Heart right ventricle (tissue), 16 donors: ENCODE data around the gene FAM53A. TPM values are rescaled to one million over a fixed set of nuclear protein-coding genes. Genes with fewer than 3 reads are reported as not detected.

ENCODE experiments used
- ATAC-seq, 8 donors: fragments of 200-7000 bp; cut with Tn5 transposase; one replicate each; pipeline ENCODE4 v1.9.1; 2020; ENCODE audit warnings: mild to moderate bottlenecking in 8 of 8, moderate library complexity in 8 of 8, moderate number of reproducible peaks in 1 of 8
- DNase-seq, 2 donors: peaks; one replicate each; pipeline ENCODE4 v3.0.0-alpha.2; 2020
- H3K27ac ChIP-seq, 10 donors: fragments of 200-600 bp; sonication (generic) in 2 of 10; one replicate each; pipeline versions ENCODE4 v1.5.0 to v1.8.0; 2020 to 2022; ENCODE audit warnings: mild to moderate bottlenecking in 3 of 10
- H3K27me3 ChIP-seq, 7 donors: fragments of 200-600 bp; one replicate each; pipeline ENCODE4 v1.8.0; 2021 to 2022; ENCODE audit warnings: mild to moderate bottlenecking in 2 of 7
- H3K36me3 ChIP-seq, 9 donors: fragments of 200-600 bp; sonication (generic) in 1 of 9; one replicate each; pipeline versions ENCODE4 v1.5.0 to v1.8.0; 2020 to 2022; ENCODE audit warnings: mild to moderate bottlenecking in 2 of 9
- H3K4me1 ChIP-seq, 9 donors: fragments of 200-600 bp; sonication (generic) in 1 of 9; one replicate each; pipeline versions ENCODE4 v1.5.0 to v1.8.0; 2020 to 2022; ENCODE audit warnings: mild to moderate bottlenecking in 4 of 9
- H3K4me3 ChIP-seq, 10 donors: fragments of 200-600 bp; sonication (generic) in 2 of 10; one replicate each; pipeline versions ENCODE4 v1.5.0 to v1.8.0; 2020 to 2022; ENCODE audit warnings: mild to moderate bottlenecking in 7 of 10, moderate library complexity in 2 of 10
- H3K9me3 ChIP-seq, 11 donors: fragments of 200-600 bp in 10 of 11; sonication (generic) in 2 of 11; one replicate each; pipeline versions ENCODE4 v1.5.0 to v1.8.0; 2013 to 2022; ENCODE audit warnings: mild to moderate bottlenecking in 2 of 11, control low read depth in 1 of 11, moderate library complexity in 1 of 11
- WGBS, 2 donors: extraction: QIAGEN DNeasy Blood & Tissue Kit; methylation state at CpG; one replicate each; pipeline ENCODE4 v1.1.7; 2013; ENCODE audit warnings: inconsistent platforms in 1 of 2; 5-methylcytosine and 5-hydroxymethylcytosine counted together
- intact Hi-C, 10 donors: fragments of 100-400 bp; cut with DNase I; formaldehyde crosslinking; loops; one replicate each; pipeline versions ENCODE4 v1.11.1 to v1.14.2; 2022
- polyA plus RNA-seq, 2 donors: library from polyadenylated mRNA; stranded (reverse); fragments of 200-250 nt; gene quantifications; one replicate each; pipeline ENCODE4 v1.2.3, GENCODE V29; 2013
- total RNA-seq, 10 donors: library from RNA; stranded (reverse); fragmentation: NEBNext Ultra II Directional in 3 of 10; extraction: Animal tissue kit (Norgen Biotek cat#: 25700) in 3 of 10; gene quantifications; one replicate each; pipeline versions ENCODE4 v1.2.1 to v1.2.4, GENCODE V29; 2021 to 2023
- TF ChIP-seq, protein P1 (sequence below), 9 donors: fragments of 200-600 bp; sonication (generic) in 2 of 9; IDR thresholded peaks; one replicate each; pipeline versions ENCODE4 v1.5.0 to v1.8.0; 2021 to 2022; ENCODE audit warnings: antibody characterized with exemption in 9 of 9, mild to moderate bottlenecking in 5 of 9, moderate library complexity in 1 of 9
- donor health status: Arrhythmogenic right ventricular cardiomyopathy.
- donor health status: ischemic (EF 13 %, LVEDD 7.1; RV severe dilation, severe dysfunction).
- donor health status: healthy with polysubstance abuse.
- donor health status: DM: no; HTN: yes; CAD: no.
- donor health status: DM: no; HTN: no; CAD: no.
- donor health status: ischemic (EF 25% LVEDD 6.9; RV normal size, moderate dysfunction).
- donor health status: ischemic (EF 25% LVEDD 5.7; RV mildly dilated, moderate dysfunction).
- donor health status: healthy.
- donor health status: DM: yes; HTN: yes; CAD: no.
- donor health status: Ischemic cardiomyopathy.
- donor health status: ischemic (EF 35%, LVEDD 5.7; RV mildly dilated, moderate dysfunction).
- donor health status: nonischemic (EF 11% LVEDD 7.7; RV severe dilation, severe dysfunction).
- donor health status: DM: yes; HTN: yes; CAD: no.
- donor health status: PGD.
- donor health status: ischemic (EF 29% LVEDD 5.4; RV normal size, mild dysfunction).
- donor health status: nonischemic (EF 23%, LVEDD 6.1; RV moderate dilation, normal function).

FAM53A gene
- total and polyA plus RNA-seq, 12 donors, result 0.24 to 1.5 (median 0.74) TPM

DNA sequence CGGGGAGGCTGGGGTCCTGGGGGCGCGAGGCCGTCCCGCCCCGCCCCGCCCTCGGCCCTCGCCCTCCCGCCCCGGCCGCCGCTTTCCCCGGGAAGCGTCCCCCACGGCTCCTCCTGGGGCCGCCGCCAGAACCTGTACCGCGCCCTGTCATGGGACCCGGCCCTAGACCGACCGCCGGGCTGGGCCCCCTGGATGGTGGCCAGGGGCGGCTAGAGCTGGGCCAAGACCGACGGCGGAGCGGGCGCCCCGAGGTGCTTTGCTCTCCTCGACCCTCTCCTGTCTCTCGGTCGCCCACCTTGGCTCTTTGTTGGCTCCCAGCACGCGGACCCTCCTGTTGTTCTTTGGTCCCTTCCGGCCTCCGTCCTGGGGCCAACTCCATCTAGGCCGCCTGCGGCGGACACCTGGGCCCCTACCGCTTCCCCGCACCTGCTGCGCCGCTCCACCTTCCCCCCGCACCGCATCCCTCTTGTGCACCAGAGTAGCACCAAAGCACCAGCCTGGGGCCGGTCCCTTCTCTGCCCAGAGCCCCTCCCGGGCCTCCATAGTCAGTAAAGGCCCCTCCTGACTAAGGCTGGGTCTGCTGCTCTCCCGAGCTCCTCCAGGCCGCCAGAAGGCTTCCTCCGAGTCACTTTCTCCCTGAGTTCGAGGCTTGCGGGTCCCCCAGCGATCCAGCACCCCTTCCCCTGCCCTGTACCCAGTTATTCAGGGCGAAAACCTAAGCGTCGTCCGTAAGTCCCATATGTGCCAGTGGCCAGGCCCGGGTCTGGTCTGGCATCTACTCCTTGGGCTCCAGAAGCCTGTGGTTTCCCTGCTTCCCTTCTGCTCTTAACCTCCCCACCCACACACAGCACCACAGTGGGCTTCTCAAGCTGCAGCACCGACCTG is 37.8 kb upstream of the FAM53A start:
- H3K36me3 ChIP-seq, result peaks cover 0 to 56% (median 6%) of the 10 kb centered on the region in 9 donors
- DNase-seq (peak in 1 of 2 donors; percentile 40), ATAC-seq (no peak)
- intact Hi-C loops, result loop anchor here in 5 of 10 donors (1.0 to 10.0 kb wide), 3 partner anchors 10 to 377 kb away; partner anchors contain the start of genes SLBP (in 1 of the 5) and UVSSA (in 1 of the 5)
- 4 to 5% methylated on average over 56 to 61 of the region's 61 CpGs for WGBS, 2 donors
- H3K27me3 ChIP-seq, result no peaks in the 10 kb centered on the region
- no peaks in the 10 kb centered on the region for H3K9me3 ChIP-seq
- H3K4me1 ChIP-seq, result peaks cover 28 to 77% (median 50%) of the 10 kb centered on the region in 9 donors
- TF ChIP-seq, protein P1, sequence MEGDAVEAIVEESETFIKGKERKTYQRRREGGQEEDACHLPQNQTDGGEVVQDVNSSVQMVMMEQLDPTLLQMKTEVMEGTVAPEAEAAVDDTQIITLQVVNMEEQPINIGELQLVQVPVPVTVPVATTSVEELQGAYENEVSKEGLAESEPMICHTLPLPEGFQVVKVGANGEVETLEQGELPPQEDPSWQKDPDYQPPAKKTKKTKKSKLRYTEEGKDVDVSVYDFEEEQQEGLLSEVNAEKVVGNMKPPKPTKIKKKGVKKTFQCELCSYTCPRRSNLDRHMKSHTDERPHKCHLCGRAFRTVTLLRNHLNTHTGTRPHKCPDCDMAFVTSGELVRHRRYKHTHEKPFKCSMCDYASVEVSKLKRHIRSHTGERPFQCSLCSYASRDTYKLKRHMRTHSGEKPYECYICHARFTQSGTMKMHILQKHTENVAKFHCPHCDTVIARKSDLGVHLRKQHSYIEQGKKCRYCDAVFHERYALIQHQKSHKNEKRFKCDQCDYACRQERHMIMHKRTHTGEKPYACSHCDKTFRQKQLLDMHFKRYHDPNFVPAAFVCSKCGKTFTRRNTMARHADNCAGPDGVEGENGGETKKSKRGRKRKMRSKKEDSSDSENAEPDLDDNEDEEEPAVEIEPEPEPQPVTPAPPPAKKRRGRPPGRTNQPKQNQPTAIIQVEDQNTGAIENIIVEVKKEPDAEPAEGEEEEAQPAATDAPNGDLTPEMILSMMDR (IDR thresholded peaks at IDR 0.05), result no peak
- peak overlapping the region; percentile 9 to 97 (median 84) for H3K4me3 ChIP-seq
- H3K27ac ChIP-seq, result peak overlapping the region in 5 of 10 donors; percentile 4 to 94 (median 92)

DNA sequence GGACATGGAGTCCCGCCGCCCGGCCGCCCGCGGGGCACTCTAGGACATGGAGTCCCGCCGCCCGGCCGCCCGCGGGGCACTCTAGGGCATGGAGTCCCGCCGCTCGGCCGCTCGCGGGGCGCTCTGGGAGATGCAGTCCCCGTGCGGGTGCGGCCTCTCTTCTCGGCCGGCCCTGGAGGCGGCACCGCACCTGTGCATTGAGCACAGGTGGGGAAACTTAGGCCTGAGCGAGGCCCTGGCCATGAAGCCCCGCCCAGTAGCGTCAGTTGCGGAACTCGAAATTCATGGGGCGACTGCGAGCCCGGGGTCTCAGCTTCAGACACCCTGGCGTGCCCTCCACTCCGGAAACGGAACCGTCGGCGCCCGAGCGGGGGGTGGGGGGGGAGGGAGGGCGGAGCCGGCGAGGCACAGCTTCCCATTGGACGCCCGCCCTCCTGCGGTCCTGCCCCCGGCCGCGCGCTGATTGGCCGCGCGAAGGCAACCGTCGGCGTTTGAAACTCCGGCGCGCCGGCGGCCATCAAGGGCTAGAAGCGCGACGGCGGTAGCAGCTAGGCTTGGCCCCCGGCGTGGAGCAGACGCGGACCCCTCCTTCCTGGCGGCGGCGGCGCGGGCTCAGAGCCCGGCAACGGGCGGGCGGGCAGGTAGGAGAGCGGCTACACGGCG is 37.0 kb upstream of the FAM53A start, which contains the start of the genes TACC3 and TMEM129:
Gene TACC3, plus strand, starts transcription at position 519 of the 663 bp plus-strand sequence. CDS start 1,901 bp downstream, outside the sequence.
Gene TMEM129, minus strand, starts transcription at position 321 of the 663 bp plus-strand sequence. CDS start 486 bp downstream, outside the sequence.
- Histone ChIP-seq H3K27ac (peak within 1 kb of the TSS; percentile 92 to 99 (median 94)), H3K36me3 (peaks cover 0 to 61% (median 6%) of the 10 kb centered on the region in 9 donors), H3K27me3 (no peaks in the 10 kb centered on the region), H3K4me3 (peak within 1 kb of the TSS; percentile 64 to 97 (median 84)), H3K9me3 (no peaks in the 10 kb centered on the region), H3K4me1 (peaks cover 23 to 70% (median 42%) of the 10 kb centered on the region in 9 donors)
- DNase-seq (peak; percentile 90 to 93), ATAC-seq (peak; percentile 88 to 94 (median 92))
- intact Hi-C loops, result loop anchor here in 5 of 10 donors (1.0 to 10.0 kb wide), 3 partner anchors 9 to 376 kb away; partner anchors contain the start of genes SLBP (in 1 of the 5) and UVSSA (in 1 of the 5)
- TF ChIP-seq, protein P1 (IDR thresholded peaks at IDR 0.05), result no peak
- WGBS, 2 donors, result 0% methylated on average over 71 to 78 of the region's 83 CpGs

DNA sequence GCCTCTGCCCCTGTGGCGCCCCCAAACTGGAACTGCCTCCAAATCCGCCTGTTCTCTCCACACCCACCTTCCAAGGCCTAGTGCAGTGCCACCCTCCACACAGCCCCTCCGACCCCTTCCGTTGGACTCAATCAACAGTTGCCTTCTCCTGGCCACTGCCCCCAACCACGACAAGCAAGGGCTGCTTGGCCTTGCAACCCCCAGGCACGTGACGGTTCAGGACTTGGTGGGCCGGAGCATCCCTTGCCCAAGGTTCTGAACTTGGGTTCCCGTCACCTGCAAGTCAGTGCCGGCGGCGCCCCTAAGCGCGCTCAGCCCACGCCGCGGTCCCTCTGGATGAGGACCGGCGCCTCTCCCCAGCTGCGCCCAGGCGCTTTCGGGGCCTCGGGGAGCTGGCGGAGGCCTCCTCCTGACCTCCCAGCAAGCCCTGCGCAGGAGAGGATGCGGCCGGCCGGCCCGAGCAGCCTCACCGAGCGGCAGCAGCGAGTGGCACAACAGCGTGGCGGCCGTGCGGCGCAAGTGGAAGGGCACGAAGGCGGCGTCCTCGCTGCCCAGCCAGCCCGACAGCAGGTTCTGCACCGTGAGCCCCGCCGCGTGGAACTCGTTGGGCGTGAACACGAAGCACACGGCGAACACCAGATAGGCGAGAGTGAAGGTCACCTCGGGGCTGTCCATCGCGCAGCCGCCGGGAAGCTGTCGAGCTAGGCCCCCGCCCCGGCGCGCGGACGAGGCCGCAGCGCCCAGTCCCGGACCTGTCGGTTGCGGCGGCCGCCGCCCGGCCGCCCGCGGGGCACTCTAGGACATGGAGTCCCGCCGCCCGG is 36.3 kb upstream of the FAM53A start:
- peaks cover 0 to 58% (median 6%) of the 10 kb centered on the region in 9 donors for H3K36me3 ChIP-seq
- peaks cover 23 to 69% (median 41%) of the 10 kb centered on the region in 9 donors for H3K4me1 ChIP-seq
- ATAC-seq, result peak; percentile 16 to 53 (median 35)
- H3K27me3 ChIP-seq, result no peaks in the 10 kb centered on the region
- no peaks in the 10 kb centered on the region for H3K9me3 ChIP-seq
- DNase-seq, result peak in 1 of 2 donors; percentile 63
- TF ChIP-seq, protein P1 (IDR thresholded peaks at IDR 0.05), result no peak
- H3K4me3 ChIP-seq, result peak overlapping the region; percentile 64 to 97 (median 84)
- peak overlapping the region; percentile 92 to 99 (median 94) for H3K27ac ChIP-seq
- 1% methylated on average over 64 to 79 of the region's 79 CpGs for WGBS, 2 donors
- intact Hi-C loops, result loop anchor here in 4 of 10 donors (10.0 kb wide), 2 partner anchors 366 to 376 kb away; partner anchors contain the start of gene UVSSA (in 1 of the 4)
